Measurements from ENCODE around the gene CCDC191.

CCDC191 gene

DNA sequence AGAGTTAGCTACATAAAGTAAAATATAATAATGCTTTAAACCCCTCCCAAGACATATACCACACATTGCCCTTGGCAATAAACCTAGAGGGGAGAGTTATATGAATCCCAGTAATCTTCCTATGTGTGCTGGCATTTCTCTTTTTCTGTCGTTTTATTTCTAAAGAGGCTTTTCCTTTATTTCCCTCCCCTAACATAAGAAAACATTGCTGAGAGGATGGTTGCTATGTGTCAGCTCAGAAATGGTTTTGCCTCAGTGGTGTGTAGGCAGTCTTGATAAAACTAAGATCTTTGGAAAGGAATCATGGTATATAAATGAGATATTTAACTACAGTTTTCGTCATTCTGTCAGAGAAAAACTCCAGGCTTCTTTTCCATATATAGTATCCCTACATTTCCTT, 30.0 kb downstream of the CCDC191 start:
- Histone ChIP-seq H2BK5ac (ENCODE audit: low read length) (no peak overlapping the region), H4K8ac (ENCODE audit: low read depth, low read length) (no peak overlapping the region), H3K36me3 (ENCODE audit: control insufficient read depth, insufficient read depth, low read length) (no peaks in the 10 kb centered on the region), H3K4me2 (ENCODE audit: low read length) (no peak overlapping the region), H3K9ac (ENCODE audit: low read length) (no peak overlapping the region), H3K4me3 (ENCODE audit: low read length) (no peak overlapping the region), H4K5ac (ENCODE audit: low read length) (no peak overlapping the region), H3K79me1 (ENCODE audit: low read length) (no peaks in the 10 kb centered on the region), H3K27me3 (ENCODE audit: insufficient read depth, low read length, poor library complexity) (no peaks in the 10 kb centered on the region), H2BK15ac (replicated peaks; ENCODE audit: low read depth) (no peak overlapping the region), H3K23ac (ENCODE audit: low read length) (no peak overlapping the region), H3K18ac (ENCODE audit: low read length) (no peak overlapping the region), H3K4ac (ENCODE audit: low read depth, low read length) (no peak overlapping the region), H3K79me2 (ENCODE audit: control insufficient read depth, insufficient read depth, low read length) (no peaks in the 10 kb centered on the region), H3K4me1 (ENCODE audit: control insufficient read depth, low read depth, low read length) (no peaks in the 10 kb centered on the region), H3K27ac (ENCODE audit: low read depth, low read length) (no peak overlapping the region), H3K56ac (ENCODE audit: low read length) (no peak overlapping the region), H2AK5ac (ENCODE audit: low read length) (no peak overlapping the region), H2BK120ac (ENCODE audit: low read depth, low read length) (no peak overlapping the region)
- no CpG with 5 or more reads among the region's 2 CpGs for WGBS (ENCODE audit: extremely low coverage, insufficient coverage, low lambda C conversion rate)
- DNase-seq, result no peak

GRCh38 chr3:114025451-114025850, 30.9 kb downstream of the CCDC191 start:
- Histone ChIP-seq H4K8ac (ENCODE audit: low read depth, low read length) (no peak overlapping the region), H2BK120ac (ENCODE audit: low read depth, low read length) (no peak overlapping the region), H2AK5ac (ENCODE audit: low read length) (no peak overlapping the region), H3K9ac (ENCODE audit: low read length) (no peak overlapping the region), H3K56ac (ENCODE audit: low read length) (no peak overlapping the region), H3K27me3 (ENCODE audit: insufficient read depth, low read length, poor library complexity) (no peaks in the 10 kb centered on the region), H3K4ac (ENCODE audit: low read depth, low read length) (no peak overlapping the region), H3K36me3 (ENCODE audit: control insufficient read depth, insufficient read depth, low read length) (no peaks in the 10 kb centered on the region), H3K23ac (ENCODE audit: low read length) (no peak overlapping the region), H2BK15ac (replicated peaks; ENCODE audit: low read depth) (no peak overlapping the region), H3K18ac (ENCODE audit: low read length) (no peak overlapping the region), H4K5ac (ENCODE audit: low read length) (no peak overlapping the region), H3K79me2 (ENCODE audit: control insufficient read depth, insufficient read depth, low read length) (no peaks in the 10 kb centered on the region), H3K27ac (ENCODE audit: low read depth, low read length) (no peak overlapping the region), H2BK5ac (ENCODE audit: low read length) (no peak overlapping the region), H3K4me3 (ENCODE audit: low read length) (no peak overlapping the region), H3K4me2 (ENCODE audit: low read length) (no peak overlapping the region), H3K4me1 (ENCODE audit: control insufficient read depth, low read depth, low read length) (no peaks in the 10 kb centered on the region), H3K79me1 (ENCODE audit: low read length) (no peaks in the 10 kb centered on the region)
- no peak for DNase-seq
- WGBS (ENCODE audit: extremely low coverage, insufficient coverage, low lambda C conversion rate), result no CpG with 5 or more reads among the region's 2 CpGs

GRCh38 chr3:114022145-114022802, 34.1 kb downstream of the CCDC191 start:
- H2BK15ac ChIP-seq (replicated peaks; ENCODE audit: low read depth), result no peak overlapping the region
- no peaks in the 10 kb centered on the region for H3K79me1 ChIP-seq (ENCODE audit: low read length)
- no peaks in the 10 kb centered on the region for H3K79me2 ChIP-seq (ENCODE audit: control insufficient read depth, insufficient read depth, low read length)
- H3K36me3 ChIP-seq (ENCODE audit: control insufficient read depth, insufficient read depth, low read length), result no peaks in the 10 kb centered on the region
- H2AK5ac ChIP-seq (ENCODE audit: low read length), result no peak overlapping the region
- H2BK5ac ChIP-seq (ENCODE audit: low read length), result no peak overlapping the region
- no peak overlapping the region for H4K8ac ChIP-seq (ENCODE audit: low read depth, low read length)
- no peak overlapping the region for H3K4me2 ChIP-seq (ENCODE audit: low read length)
- no peak overlapping the region for H3K18ac ChIP-seq (ENCODE audit: low read length)
- no peak overlapping the region for H3K9ac ChIP-seq (ENCODE audit: low read length)
- no peak overlapping the region for H3K4me3 ChIP-seq (ENCODE audit: low read length)
- H3K23ac ChIP-seq (ENCODE audit: low read length), result no peak overlapping the region
- H2BK120ac ChIP-seq (ENCODE audit: low read depth, low read length), result no peak overlapping the region
- DNase-seq, result peak; percentile 54
- H3K27ac ChIP-seq (ENCODE audit: low read depth, low read length), result no peak overlapping the region
- no peak overlapping the region for H3K4ac ChIP-seq (ENCODE audit: low read depth, low read length)
- WGBS (ENCODE audit: extremely low coverage, insufficient coverage, low lambda C conversion rate), result no CpG with 5 or more reads among the region's 4 CpGs
- no peak overlapping the region for H3K56ac ChIP-seq (ENCODE audit: low read length)
- H3K27me3 ChIP-seq (ENCODE audit: insufficient read depth, low read length, poor library complexity), result no peaks in the 10 kb centered on the region
- H4K5ac ChIP-seq (ENCODE audit: low read length), result no peak overlapping the region
- no peaks in the 10 kb centered on the region for H3K4me1 ChIP-seq (ENCODE audit: control insufficient read depth, low read depth, low read length)

DNA sequence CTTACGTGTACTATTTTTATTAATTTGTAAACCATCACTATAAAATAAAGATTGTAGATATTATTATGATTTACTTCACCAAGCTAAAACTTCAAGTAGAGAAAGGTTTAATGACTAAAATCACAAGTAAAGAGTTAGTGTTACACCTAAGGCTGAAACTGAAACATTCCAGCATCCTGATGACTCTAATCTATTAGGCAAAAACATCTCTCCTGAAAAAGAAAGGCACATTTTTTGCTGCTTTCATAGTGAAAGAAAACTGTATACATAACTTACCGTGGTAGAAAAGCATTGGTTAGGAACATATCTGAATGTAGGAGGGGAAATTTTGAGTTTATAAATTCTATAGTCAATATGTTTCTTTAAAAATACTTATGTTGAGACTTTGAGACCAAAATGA, 35.4 kb downstream of the CCDC191 start:
- no peak overlapping the region for H3K4ac ChIP-seq (ENCODE audit: low read depth, low read length)
- H4K5ac ChIP-seq (ENCODE audit: low read length), result no peak overlapping the region
- no peak overlapping the region for H3K27ac ChIP-seq (ENCODE audit: low read depth, low read length)
- H2BK120ac ChIP-seq (ENCODE audit: low read depth, low read length), result no peak overlapping the region
- DNase-seq, result no peak
- no peak overlapping the region for H3K4me2 ChIP-seq (ENCODE audit: low read length)
- no peak overlapping the region for H2BK15ac ChIP-seq (replicated peaks; ENCODE audit: low read depth)
- no peak overlapping the region for H3K9ac ChIP-seq (ENCODE audit: low read length)
- no peak overlapping the region for H3K4me3 ChIP-seq (ENCODE audit: low read length)
- no peaks in the 10 kb centered on the region for H3K4me1 ChIP-seq (ENCODE audit: control insufficient read depth, low read depth, low read length)
- WGBS (ENCODE audit: extremely low coverage, insufficient coverage, low lambda C conversion rate), result 100% methylated on average over 1 of the region's 2 CpGs
- no peak overlapping the region for H3K23ac ChIP-seq (ENCODE audit: low read length)
- no peak overlapping the region for H4K8ac ChIP-seq (ENCODE audit: low read depth, low read length)
- H3K27me3 ChIP-seq (ENCODE audit: insufficient read depth, low read length, poor library complexity), result no peaks in the 10 kb centered on the region
- no peak overlapping the region for H3K56ac ChIP-seq (ENCODE audit: low read length)
- no peaks in the 10 kb centered on the region for H3K36me3 ChIP-seq (ENCODE audit: control insufficient read depth, insufficient read depth, low read length)
- no peak overlapping the region for H2BK5ac ChIP-seq (ENCODE audit: low read length)
- H3K79me2 ChIP-seq (ENCODE audit: control insufficient read depth, insufficient read depth, low read length), result no peaks in the 10 kb centered on the region
- H2AK5ac ChIP-seq (ENCODE audit: low read length), result no peak overlapping the region
- H3K18ac ChIP-seq (ENCODE audit: low read length), result no peak overlapping the region
- H3K79me1 ChIP-seq (ENCODE audit: low read length), result no peaks in the 10 kb centered on the region

- Histone ChIP-seq H3K79me1 (ENCODE audit: low read length) (no peaks in the 10 kb centered on the region), H3K56ac (ENCODE audit: low read length) (no peak overlapping the region), H3K27me3 (ENCODE audit: insufficient read depth, low read length, poor library complexity) (no peaks in the 10 kb centered on the region), H3K4me1 (ENCODE audit: control insufficient read depth, low read depth, low read length) (no peaks in the 10 kb centered on the region), H3K23ac (ENCODE audit: low read length) (no peak overlapping the region), H2BK5ac (ENCODE audit: low read length) (no peak overlapping the region), H3K36me3 (ENCODE audit: control insufficient read depth, insufficient read depth, low read length) (no peaks in the 10 kb centered on the region), H3K79me2 (ENCODE audit: control insufficient read depth, insufficient read depth, low read length) (no peaks in the 10 kb centered on the region), H3K18ac (ENCODE audit: low read length) (no peak overlapping the region), H2BK120ac (ENCODE audit: low read depth, low read length) (no peak overlapping the region), H3K27ac (ENCODE audit: low read depth, low read length) (no peak overlapping the region), H2BK15ac (replicated peaks; ENCODE audit: low read depth) (no peak overlapping the region), H3K4ac (ENCODE audit: low read depth, low read length) (no peak overlapping the region), H4K8ac (ENCODE audit: low read depth, low read length) (no peak overlapping the region), H3K4me3 (ENCODE audit: low read length) (no peak overlapping the region), H4K5ac (ENCODE audit: low read length) (no peak overlapping the region), H2AK5ac (ENCODE audit: low read length) (no peak overlapping the region), H3K9ac (ENCODE audit: low read length) (no peak overlapping the region), H3K4me2 (ENCODE audit: low read length) (no peak overlapping the region)
- no peak for DNase-seq
- WGBS (ENCODE audit: extremely low coverage, insufficient coverage, low lambda C conversion rate), result no CpG with 5 or more reads among the region's 2 CpGs
These were observed 36.8 kb downstream of the CCDC191 start for GRCh38 chr3:114019486-114019885.

DNA sequence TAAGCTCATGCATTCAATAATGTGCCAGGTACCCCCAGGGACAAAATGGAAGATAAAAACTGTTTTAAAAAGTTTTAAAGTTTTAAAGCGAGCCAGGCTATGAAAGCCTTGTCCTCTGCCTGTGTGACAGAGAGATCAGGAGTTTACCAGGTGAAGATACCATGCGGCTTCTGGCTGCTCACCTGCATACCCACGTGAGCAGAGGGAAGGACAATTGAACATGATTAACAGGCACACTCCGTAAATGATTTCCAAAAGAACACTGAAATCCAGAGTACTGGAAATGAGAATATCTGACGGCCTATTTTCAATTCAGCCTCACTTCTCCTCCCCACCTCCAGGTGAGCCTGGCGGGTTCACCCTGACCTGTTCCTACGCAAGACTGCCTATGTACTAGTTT, 42.1 kb downstream of the CCDC191 start:
- Histone ChIP-seq H3K36me3 (ENCODE audit: control insufficient read depth, insufficient read depth, low read length) (no peaks in the 10 kb centered on the region), H3K4ac (ENCODE audit: low read depth, low read length) (no peak overlapping the region), H4K5ac (ENCODE audit: low read length) (no peak overlapping the region), H2BK15ac (replicated peaks; ENCODE audit: low read depth) (no peak overlapping the region), H3K79me1 (ENCODE audit: low read length) (no peaks in the 10 kb centered on the region), H2AK5ac (ENCODE audit: low read length) (no peak overlapping the region), H3K79me2 (ENCODE audit: control insufficient read depth, insufficient read depth, low read length) (no peaks in the 10 kb centered on the region), H3K56ac (ENCODE audit: low read length) (no peak overlapping the region), H3K4me2 (ENCODE audit: low read length) (no peak overlapping the region), H3K9ac (ENCODE audit: low read length) (no peak overlapping the region), H3K27me3 (ENCODE audit: insufficient read depth, low read length, poor library complexity) (no peaks in the 10 kb centered on the region), H2BK120ac (ENCODE audit: low read depth, low read length) (no peak overlapping the region), H3K4me1 (ENCODE audit: control insufficient read depth, low read depth, low read length) (no peaks in the 10 kb centered on the region), H3K23ac (ENCODE audit: low read length) (no peak overlapping the region), H2BK5ac (ENCODE audit: low read length) (no peak overlapping the region), H3K18ac (ENCODE audit: low read length) (no peak overlapping the region), H3K27ac (ENCODE audit: low read depth, low read length) (no peak overlapping the region), H3K4me3 (ENCODE audit: low read length) (no peak overlapping the region), H4K8ac (ENCODE audit: low read depth, low read length) (no peak overlapping the region)
- DNase-seq, result no peak
- WGBS (ENCODE audit: extremely low coverage, insufficient coverage, low lambda C conversion rate), result no CpG with 5 or more reads among the region's 7 CpGs
